Measurements from ENCODE around the gene CEP104. TPM values are rescaled to one million over a fixed set of nuclear protein-coding genes. Genes with fewer than 3 reads are reported as not detected.
A peak's percentile ranks its signal among the peaks of the same experiment; 100 is the strongest.

Gene CEP104
- total and polyA plus RNA-seq, 5 experiments from 2014 or later, result 13.1 to 59.0 (median 19.4) TPM

DNA sequence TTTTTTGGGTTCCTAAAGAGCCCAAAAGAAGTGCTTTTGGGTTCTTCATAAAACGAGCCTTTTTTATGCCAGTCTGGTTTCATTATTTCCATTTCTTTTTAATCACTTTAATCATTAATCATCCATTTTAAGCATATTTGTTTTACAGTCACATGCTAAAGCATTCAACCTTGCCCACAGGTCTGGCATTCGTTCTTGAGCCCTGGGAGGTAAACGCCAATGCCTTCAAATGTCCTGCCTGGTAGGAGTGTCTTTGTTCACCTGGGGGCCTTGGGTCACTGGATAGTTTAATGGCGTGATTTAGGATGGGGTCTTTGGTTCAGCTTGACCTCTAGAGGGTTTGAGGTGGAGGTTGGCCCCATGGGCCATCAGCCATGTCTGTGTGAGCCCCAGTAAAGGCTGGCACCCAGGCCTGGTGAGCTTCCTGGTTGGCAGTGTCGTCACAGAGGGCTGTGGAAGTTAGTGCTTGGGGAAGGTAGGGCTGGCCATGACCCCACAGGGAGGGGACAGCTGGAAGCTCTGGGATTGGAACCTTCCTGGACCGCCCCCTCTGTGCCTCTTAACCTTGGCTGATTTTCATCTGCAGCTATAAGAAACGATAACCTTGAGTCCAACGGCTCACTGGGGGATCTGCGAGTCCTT lies 22.9 kb upstream of the CEP104 start:
- Mint-ChIP-seq H3K27me3 (no peaks in the 10 kb centered on the region), H3K27ac (peak overlapping the region in 2 of 10 donors; percentile 43 to 59), H3K4me3 (no peak overlapping the region), H3K9me3 (peaks cover 0 to 4% (median 0%) of the 10 kb centered on the region in 9 donors), H3K36me3 (peaks cover 14 to 72% (median 41%) of the 10 kb centered on the region in 3 donors), H3K4me1 (peaks cover 6 to 17% (median 10%) of the 10 kb centered on the region in 4 donors)
- ATAC-seq (no peak), DNase-seq (no peak)
- POLR2A ChIA-PET, result interaction anchor here (2.8 kb wide), 1 partner anchor 22 kb away, joined by 7 read pairs; the partner anchor contains the start of genes CEP104 and DFFB

DNA sequence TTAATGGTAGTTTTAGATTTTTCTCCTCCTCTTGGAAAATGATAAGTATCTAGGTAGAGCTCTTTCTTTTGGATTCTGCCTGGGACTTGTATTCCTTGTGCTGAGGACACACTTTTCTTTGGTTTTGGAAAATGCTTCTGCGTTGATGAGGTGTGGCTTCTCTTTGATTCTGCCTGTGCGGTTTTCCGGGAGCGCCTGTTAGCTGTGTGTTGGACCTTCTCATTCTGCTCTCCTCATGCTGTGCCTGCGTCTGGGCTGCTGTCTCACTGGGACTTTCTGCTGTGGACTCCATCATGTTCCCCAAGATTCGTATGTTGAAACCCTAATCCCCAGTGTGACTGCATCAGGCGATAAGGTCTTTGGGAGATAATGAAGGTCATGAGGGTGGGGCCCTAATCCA lies 22.1 kb upstream of the CEP104 start:
- Mint-ChIP-seq H3K4me1 (peaks cover 6 to 17% (median 10%) of the 10 kb centered on the region in 4 donors), H3K27me3 (no peaks in the 10 kb centered on the region), H3K36me3 (peaks cover 14 to 67% (median 40%) of the 10 kb centered on the region in 3 donors), H3K27ac (peak overlapping the region in 2 of 10 donors; percentile 34 to 48), H3K4me3 (no peak overlapping the region), H3K9me3 (peaks cover 0 to 4% (median 0%) of the 10 kb centered on the region in 9 donors)
- POLR2A ChIA-PET, result no interaction called here
- no peak for ATAC-seq
- DNase-seq, result no peak

DNA sequence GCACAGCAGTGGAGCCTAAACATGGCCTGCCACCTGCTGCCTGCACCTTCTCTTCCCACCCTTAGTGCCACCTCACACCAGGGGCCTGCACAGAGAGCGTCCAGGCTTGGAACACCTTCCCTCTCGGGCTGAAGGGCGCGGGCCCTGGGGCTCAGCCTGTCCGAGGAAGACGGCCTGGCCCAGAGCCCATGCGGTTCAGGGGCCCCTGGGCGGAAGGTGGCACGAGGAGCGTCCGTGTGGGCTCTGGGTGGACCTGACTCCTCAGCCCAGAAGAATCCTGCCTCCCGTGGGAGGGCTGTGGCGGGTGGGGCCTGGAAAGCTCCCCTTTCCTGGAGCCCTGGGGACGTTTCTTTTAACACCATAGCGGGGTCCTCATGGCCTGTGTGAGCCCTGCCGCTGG lies 19.7 kb upstream of the CEP104 start:
- H3K27ac Mint-ChIP-seq, result no peak overlapping the region

GRCh38 chr1:3874736-3875135 lies 17.7 kb upstream of the CEP104 start:
- DNase-seq, result no peak
- Mint-ChIP-seq H3K9me3 (peaks cover 0 to 4% (median 0%) of the 10 kb centered on the region in 9 donors), H3K27me3 (no peaks in the 10 kb centered on the region), H3K27ac (no peak overlapping the region), H3K4me1 (no peaks in the 10 kb centered on the region), H3K36me3 (peaks cover 12 to 82% (median 33%) of the 10 kb centered on the region in 3 donors), H3K4me3 (no peak overlapping the region)
- no peak for ATAC-seq
- POLR2A ChIA-PET, result no interaction called here

More for the DNA sequence above, 19.7 kb upstream of the CEP104 start:
- H3K36me3 Mint-ChIP-seq, result peaks cover 14 to 71% (median 42%) of the 10 kb centered on the region in 3 donors
- POLR2A ChIA-PET, result no interaction called here
- H3K4me3 Mint-ChIP-seq, result no peak overlapping the region
- no peaks in the 10 kb centered on the region for H3K27me3 Mint-ChIP-seq
- no peak for DNase-seq
- H3K9me3 Mint-ChIP-seq, result peaks cover 0 to 4% (median 0%) of the 10 kb centered on the region in 9 donors
- no peak for ATAC-seq
- peaks cover 3 to 11% (median 8%) of the 10 kb centered on the region in 4 donors for H3K4me1 Mint-ChIP-seq

DNA sequence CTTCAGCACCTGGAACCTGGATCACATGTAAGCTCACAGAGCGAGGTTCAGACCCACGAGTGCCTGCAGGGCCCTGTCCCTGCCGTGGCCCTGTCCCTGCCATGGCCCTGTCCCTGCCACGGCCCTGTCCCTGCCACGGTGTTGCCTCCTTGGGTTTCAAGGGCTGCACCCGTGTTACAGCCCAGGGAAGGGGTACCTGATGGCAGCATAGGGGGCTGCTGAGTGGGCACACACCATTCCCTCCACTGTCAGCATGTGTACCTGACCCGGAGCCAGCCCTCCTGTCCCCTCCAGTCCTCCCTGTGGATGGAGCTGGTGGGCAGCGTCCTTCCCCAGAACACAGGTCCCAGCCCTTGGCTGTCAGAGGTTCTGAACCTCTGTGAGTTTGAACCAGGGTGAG lies 15.5 kb upstream of the CEP104 start:
- Mint-ChIP-seq H3K9me3 (no peaks in the 10 kb centered on the region), H3K27me3 (no peaks in the 10 kb centered on the region), H3K4me3 (no peak overlapping the region), H3K4me1 (no peaks in the 10 kb centered on the region), H3K36me3 (peaks cover 0 to 75% (median 19%) of the 10 kb centered on the region in 3 donors), H3K27ac (no peak overlapping the region)
- POLR2A ChIA-PET, result no interaction called here
- ATAC-seq, result no peak
- no peak for DNase-seq

DNA sequence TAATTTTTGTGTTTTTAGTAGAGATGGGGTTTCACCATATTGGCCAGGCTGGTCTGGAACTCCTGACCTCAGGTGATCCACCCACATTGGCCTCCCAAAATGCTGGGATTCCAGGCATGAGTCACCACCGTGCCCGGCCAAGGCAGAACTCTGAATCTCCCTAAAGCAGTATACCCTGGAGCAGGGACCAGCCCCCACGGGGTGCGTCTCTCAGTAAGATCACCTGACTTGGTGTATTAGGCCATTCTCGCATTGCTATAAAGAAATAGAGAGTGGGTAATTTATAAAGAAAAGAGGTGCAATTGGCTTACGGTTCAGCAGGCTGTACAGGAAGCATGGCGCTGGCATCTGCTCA lies 14.4 kb upstream of the CEP104 start:
- Mint-ChIP-seq H3K36me3 (peaks cover 0 to 79% (median 21%) of the 10 kb centered on the region in 3 donors), H3K27ac (peak overlapping the region in 1 of 10 donors; percentile 15), H3K27me3 (no peaks in the 10 kb centered on the region), H3K9me3 (no peaks in the 10 kb centered on the region), H3K4me1 (peaks cover 0 to 3% (median 0%) of the 10 kb centered on the region in 4 donors), H3K4me3 (no peak overlapping the region)
- POLR2A ChIA-PET, result no interaction called here
- no peak for ATAC-seq
- no peak for DNase-seq

- Mint-ChIP-seq H3K4me3 (no peak overlapping the region), H3K36me3 (peaks cover 0 to 69% (median 12%) of the 10 kb centered on the region in 3 donors)
Measured at GRCh38 chr1:3869751-3870301, 12.8 kb upstream of the CEP104 start.

GRCh38 chr1:3868464-3869006 lies 11.5 kb upstream of the CEP104 start:
- Mint-ChIP-seq H3K27ac (peak overlapping the region in 4 of 10 donors; percentile 27 to 83 (median 69)), H3K27me3 (no peaks in the 10 kb centered on the region), H3K4me1 (peaks cover 0 to 9% (median 6%) of the 10 kb centered on the region in 4 donors), H3K36me3 (peaks cover 0 to 64% (median 8%) of the 10 kb centered on the region in 3 donors), H3K9me3 (no peaks in the 10 kb centered on the region), H3K4me3 (no peak overlapping the region)
- DNase-seq (no peak), ATAC-seq (no peak)
- POLR2A ChIA-PET, result no interaction called here

More at GRCh38 chr1:3869751-3870301, 12.8 kb upstream of the CEP104 start:
- POLR2A ChIA-PET, result no interaction called here
- Mint-ChIP-seq H3K9me3 (no peaks in the 10 kb centered on the region), H3K4me1 (peaks cover 0 to 8% (median 3%) of the 10 kb centered on the region in 4 donors), H3K27me3 (no peaks in the 10 kb centered on the region), H3K27ac (no peak overlapping the region)
- ATAC-seq (no peak), DNase-seq (no peak)

DNA sequence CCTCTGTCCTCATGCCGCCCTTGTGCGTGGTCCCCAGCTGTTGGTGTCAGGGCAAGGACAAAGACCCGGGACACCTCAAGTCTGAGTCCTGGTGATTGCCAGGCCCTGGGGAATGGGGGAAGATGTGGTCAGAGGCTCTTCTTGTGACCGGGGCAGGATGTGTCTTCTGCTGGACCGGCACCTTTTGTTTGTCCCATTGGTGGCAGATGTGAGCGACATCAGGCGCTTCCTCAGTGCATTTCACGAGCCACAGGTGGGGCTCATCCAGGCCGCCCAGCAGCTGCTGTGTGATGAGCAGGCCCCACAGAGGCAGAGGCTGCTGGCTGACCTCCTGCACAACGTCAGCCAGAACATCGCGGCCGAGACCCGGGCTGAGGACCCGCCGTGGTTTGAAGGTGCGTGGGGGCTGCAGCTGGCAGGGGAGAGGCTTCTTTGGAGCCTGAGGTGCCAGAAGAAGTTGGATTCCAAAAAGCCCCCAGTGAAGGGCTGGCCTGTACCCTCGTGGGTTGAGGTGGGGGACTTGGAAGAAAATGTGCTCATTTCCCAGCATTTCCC lies 8.7 kb upstream of the CEP104 start:
- Mint-ChIP-seq H3K4me1 (peaks cover 0 to 19% (median 7%) of the 10 kb centered on the region in 4 donors), H3K9me3 (no peaks in the 10 kb centered on the region), H3K27ac (no peak overlapping the region), H3K36me3 (peaks cover 0 to 58% (median 5%) of the 10 kb centered on the region in 3 donors), H3K4me3 (no peak overlapping the region), H3K27me3 (no peaks in the 10 kb centered on the region)
- ATAC-seq (no peak), DNase-seq (no peak)
- POLR2A ChIA-PET, result no interaction called here

DNA sequence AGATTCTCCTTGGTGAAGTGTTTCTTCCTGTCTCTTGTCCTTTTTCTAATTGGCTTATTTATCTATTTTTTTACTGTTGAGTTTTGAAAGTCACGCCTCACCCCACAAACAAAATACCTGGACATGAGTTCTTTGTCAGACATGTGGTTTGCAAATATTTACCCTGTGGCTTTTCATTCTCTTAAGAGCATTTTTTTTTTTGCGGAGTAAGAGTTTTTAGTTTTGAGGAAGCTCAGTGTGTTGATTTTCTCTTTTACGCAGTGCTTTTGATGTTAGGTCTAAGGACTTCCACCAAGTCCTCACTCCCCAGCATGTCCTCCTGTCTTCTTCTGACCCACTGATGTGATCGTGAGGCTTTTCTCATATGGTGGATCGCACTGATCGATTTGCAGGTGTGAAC lies 7.9 kb upstream of the CEP104 start:
- Mint-ChIP-seq H3K27me3 (no peaks in the 10 kb centered on the region), H3K4me1 (peaks cover under 1 to 24% (median 8%) of the 10 kb centered on the region in 4 donors), H3K36me3 (peaks cover 0 to 50% (median 5%) of the 10 kb centered on the region in 3 donors), H3K27ac (peak overlapping the region in 1 of 10 donors; percentile 35), H3K9me3 (no peaks in the 10 kb centered on the region), H3K4me3 (no peak overlapping the region)
- ATAC-seq (no peak), DNase-seq (no peak)
- POLR2A ChIA-PET, result no interaction called here

DNA sequence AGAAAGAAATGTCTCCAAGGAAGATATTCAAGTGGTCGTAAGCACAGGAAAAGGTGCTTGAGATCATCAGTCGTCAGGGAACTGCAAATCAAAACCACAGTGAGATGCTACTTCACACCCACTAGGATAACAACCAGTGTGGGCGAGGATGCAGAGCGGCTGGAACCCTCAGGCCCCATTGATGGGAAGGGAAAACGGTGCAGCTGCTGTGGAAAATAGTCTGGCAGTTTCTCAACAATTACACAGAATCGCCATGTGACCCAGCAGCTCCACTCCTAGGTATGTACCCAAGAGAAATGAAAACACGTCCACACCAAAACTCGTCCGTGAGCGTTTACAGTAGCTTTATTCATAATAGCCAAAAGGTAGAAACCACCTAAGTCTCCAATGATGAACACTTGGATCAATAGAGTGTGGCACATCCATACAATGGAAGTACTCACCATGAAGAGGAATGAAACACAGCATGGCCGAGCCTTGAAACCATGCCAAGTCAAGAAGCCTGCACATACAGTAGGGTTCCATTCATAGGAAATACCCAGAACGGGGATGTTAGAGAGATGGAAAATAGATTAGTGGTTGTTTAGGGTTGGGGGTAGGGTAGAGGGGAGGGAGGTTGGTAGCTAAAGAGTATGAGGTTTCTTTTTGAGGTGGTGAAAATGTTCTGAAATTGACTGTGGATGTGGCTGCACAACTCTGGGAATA lies 6.4 kb upstream of the CEP104 start:
- no peak overlapping the region for H3K4me3 Mint-ChIP-seq
- H3K36me3 Mint-ChIP-seq, result peaks cover 0 to 42% (median 2%) of the 10 kb centered on the region in 3 donors
- no peak for ATAC-seq
- peak overlapping the region in 2 of 10 donors; percentile 31 to 61 for H3K27ac Mint-ChIP-seq
- peaks cover 8 to 37% (median 18%) of the 10 kb centered on the region in 4 donors for H3K4me1 Mint-ChIP-seq
- DNase-seq, result no peak
- H3K9me3 Mint-ChIP-seq, result no peaks in the 10 kb centered on the region
- POLR2A ChIA-PET, result no interaction called here
- H3K27me3 Mint-ChIP-seq, result no peaks in the 10 kb centered on the region

DNA sequence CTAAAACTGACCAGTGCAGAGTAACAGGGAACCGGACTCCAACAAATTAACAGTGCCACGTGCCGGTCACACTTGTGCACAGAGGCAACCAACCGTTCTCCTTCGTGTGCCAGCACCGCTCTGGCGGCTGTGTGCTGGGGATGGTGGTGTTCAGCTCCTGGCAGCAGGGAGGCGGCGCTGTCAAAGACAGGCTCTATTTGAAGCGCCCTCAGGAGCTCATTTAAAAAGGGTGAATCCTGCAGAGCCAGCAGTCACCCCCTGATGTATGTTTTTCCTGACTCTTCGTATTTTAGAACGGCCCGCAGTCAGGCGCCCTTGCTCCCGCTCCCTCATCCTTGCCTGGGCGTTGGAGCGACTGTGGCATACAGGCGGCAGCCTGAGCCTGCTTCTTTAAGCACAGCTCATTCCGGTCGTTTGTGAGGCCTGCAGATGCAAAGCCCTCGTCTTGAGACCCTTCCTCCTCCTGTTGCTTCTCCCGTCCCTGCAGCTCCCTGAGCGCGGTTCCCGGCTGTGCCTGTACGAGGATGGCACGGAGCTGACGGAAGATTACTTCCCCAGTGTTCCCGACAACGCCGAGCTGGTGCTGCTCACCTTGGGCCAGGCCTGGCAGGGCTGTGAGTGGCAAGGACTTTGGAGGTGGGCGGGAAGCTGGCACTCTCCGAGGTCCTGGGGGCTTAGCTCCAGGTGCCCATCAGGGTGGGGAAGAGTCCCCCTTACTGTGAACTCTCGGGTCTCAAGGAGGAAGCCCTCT lies 1.4 kb upstream of the CEP104 start:
- DNase-seq (peak in 1 of 10 donors; percentile 6), ATAC-seq (no peak)
- POLR2A ChIA-PET, result interaction anchor here (1.1 to 5.2 kb wide), 3 partner anchors 22 to 43 kb away, joined by 3 to 62 read pairs (median 7); partner anchors contain the start of gene C1orf174
- Mint-ChIP-seq H3K9me3 (no peaks in the 10 kb centered on the region), H3K4me3 (peak overlapping the region; percentile 94 to 100 (median 97)), H3K27ac (peak overlapping the region in 4 of 10 donors; percentile 20 to 75 (median 72)), H3K4me1 (peaks cover 15 to 55% (median 38%) of the 10 kb centered on the region in 4 donors), H3K27me3 (no peaks in the 10 kb centered on the region), H3K36me3 (peaks cover 0 to 17% (median 0%) of the 10 kb centered on the region in 3 donors)
